Renal cortex interstitium (tissue), 15 donors: ENCODE data around the gene LAMC2. TPM values are rescaled to one million over a fixed set of nuclear protein-coding genes. Genes with fewer than 3 reads are reported as not detected.
"Not testable (repeated sequence)": the region's sequence is repeated elsewhere in the genome, so short reads cannot be mapped to it uniquely, and the experiment has no call there.

Experiments used
- DNase-seq, 11 donors: peaks; one replicate each; pipeline ENCODE4 v3.0.0-alpha.2; 2013; ENCODE audit warnings: low read depth in 9 of 11, low spot score in 4 of 11; ENCODE audit errors: extremely low read depth in 1 of 11
- long read RNA-seq, 16 experiments: transcript quantifications; one replicate each; lab custom pipeline, GENCODE V29; 2026
- polyA plus RNA-seq, 3 donors: library from polyadenylated mRNA; unstranded; fragments of 120-200 nt; gene quantifications; one replicate each; pipeline ENCODE4 v1.2.1, GENCODE V29; 2013; ENCODE audit not compliant: insufficient read length in 3 of 3

The LAMC2 gene
- 1 to 10 TPM; 4.8 to 7.4 (median 6.0) TPM for polyA plus RNA-seq
- long read RNA-seq, donor 1, result 0 reads
- long read RNA-seq, donor 2, result 0 reads
- long read RNA-seq, donor 3, result 0 reads
- long read RNA-seq, donor 4, result 0 reads
- long read RNA-seq, donor 5, result 0 reads
- long read RNA-seq, donor 6, result 0 reads
- long read RNA-seq, donor 7, result 0 reads
- long read RNA-seq, donor 8, result 0 reads
- long read RNA-seq, donor 9, result 0 reads
- long read RNA-seq, donor 10, result 0 reads
- long read RNA-seq, donor 11, result 0 reads
- long read RNA-seq, donor 12, result 0 reads
- long read RNA-seq, donor 13, result 0 reads
- long read RNA-seq, donor 14, result 0 reads
- long read RNA-seq, donor 15, result 0 reads
- long read RNA-seq, donor 16, result 0 reads

DNA sequence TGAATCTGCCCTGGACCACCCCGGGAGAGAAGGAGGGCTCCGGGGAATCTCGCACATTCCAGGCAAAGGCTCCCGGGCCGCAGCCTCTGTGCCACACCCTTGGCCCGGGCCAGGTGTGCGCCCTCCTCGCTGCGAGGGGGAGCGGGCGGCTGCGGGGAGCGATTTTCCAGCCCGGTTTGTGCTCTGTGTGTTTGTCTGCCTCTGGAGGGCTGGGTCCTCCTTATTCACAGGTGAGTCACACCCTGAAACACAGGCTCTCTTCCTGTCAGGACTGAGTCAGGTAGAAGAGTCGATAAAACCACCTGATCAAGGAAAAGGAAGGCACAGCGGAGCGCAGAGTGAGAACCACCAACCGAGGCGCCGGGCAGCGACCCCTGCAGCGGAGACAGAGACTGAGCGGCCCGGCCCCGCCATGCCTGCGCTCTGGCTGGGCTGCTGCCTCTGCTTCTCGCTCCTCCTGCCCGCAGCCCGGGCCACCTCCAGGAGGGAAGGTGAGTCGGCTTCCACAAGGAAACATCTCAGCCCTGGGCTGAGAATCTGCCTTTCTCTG is at the start of gene LAMC2:
Gene LAMC2 (plus strand): TSS at position 324 of the 550 bp plus-strand sequence. CDS start 89 bp downstream, at position 413.
- DNase-seq, result peak in 4 of 11 donors; percentile 38 to 54 (median 42)

DNA sequence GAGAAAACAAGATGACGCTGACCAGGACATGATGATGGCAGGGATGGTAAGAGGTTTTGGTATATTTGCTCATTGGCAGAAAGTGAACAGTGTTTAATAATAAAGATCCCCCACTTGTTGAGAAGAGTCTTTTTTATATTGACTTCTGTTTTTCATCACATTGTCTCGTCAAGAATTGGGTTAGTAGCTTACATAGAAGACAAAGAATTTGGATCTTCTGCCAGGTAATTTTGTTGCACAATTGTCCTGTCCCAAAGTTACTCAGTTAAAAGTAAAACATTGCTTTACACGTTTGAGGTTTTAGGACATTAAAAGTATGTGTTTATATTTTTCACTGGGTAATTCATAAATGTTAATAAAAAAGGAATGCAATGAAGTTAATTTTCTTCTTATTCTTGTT is 48.3 kb upstream of the LAMC2 start:
- no peak for DNase-seq

DNA sequence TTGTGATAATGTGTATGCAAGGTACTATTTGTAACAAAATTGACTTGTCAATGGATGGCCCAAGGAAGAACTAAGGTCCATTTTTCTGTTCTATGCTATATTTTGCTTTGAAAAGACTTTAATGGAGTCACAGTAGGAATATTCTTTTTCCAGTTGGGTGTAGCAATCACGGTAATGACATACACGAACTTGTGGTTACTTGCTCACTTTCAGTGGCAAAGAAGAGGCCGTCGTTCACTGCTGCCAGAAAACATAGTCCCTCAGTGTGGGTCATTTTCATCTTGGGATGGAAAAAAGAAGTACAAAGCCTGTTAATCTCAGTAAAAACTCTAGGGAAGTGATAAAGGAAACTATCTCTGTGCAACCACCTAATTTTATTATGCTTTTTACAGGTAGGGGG is 47.8 kb upstream of the LAMC2 start:
- DNase-seq, result no peak

DNA sequence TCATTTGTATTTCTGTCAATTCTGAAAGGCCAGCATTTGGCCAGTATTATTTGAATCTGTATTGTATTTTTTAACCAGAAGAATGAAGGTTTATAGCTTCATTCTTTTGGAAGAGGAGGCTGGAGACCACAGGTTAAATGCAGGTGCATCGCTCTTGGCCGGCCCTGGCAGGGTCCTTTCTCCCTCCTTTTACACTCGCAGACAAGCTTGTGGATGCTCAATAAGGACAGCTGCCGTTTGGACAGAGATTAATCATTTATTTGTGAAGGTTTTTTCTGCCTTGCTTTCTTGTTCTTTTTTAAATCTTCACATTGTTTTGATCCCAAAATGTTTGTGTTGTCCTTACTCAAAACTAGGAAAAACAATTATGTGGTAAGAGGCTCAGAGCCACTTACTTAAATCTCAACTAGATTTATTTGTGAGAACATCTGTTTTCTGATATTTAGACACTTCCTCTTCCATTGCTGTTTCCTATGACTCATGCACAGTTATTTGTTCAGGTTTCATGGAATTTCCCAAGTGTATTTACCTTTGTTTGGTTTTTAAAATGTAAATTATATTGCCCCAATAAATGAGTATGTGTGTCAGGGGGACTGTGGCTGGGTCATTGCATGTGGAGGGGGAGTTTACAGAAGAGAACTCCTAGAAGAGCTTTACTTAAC is 46.7 kb upstream of the LAMC2 start:
- DNase-seq, result no peak

DNA sequence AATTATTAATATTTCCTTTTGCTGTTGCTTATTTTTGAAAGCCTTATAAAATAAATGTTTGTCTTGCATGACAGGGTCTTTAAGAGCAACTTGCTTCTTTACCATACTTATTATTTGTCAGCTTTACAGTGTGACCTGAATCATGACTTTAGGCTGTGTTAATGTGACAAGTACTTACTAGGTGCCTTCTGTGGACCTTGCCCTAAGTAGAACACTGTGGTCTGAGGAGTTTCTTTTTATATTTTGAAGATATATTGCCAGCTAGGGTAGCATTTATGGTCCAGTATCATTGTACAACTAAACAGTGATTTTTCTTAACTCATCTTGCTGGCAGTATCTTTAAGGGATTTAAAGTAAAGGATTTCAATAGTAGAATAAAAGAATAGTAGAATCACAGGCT is 45.4 kb upstream of the LAMC2 start:
- DNase-seq, result no peak

DNA sequence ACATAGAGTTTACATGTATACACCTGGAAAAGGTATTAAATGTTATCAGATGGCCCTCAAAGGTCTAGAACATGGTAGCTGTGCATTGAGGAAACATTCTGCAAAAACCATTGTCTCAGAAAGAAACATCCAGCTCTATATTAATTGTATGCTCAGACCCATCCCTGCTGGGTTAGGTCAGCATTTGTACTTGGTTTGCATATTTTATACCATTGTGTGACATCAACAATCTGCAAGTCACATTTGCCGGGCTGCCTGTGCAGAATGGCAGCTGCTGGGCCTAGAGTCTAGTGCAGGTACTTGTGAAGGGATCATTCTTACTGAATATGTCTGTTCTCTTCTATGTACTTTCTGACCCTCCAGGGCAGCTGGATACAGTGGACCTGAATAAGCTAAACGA is 43.9 kb upstream of the LAMC2 start:
- DNase-seq, result no peak

DNA sequence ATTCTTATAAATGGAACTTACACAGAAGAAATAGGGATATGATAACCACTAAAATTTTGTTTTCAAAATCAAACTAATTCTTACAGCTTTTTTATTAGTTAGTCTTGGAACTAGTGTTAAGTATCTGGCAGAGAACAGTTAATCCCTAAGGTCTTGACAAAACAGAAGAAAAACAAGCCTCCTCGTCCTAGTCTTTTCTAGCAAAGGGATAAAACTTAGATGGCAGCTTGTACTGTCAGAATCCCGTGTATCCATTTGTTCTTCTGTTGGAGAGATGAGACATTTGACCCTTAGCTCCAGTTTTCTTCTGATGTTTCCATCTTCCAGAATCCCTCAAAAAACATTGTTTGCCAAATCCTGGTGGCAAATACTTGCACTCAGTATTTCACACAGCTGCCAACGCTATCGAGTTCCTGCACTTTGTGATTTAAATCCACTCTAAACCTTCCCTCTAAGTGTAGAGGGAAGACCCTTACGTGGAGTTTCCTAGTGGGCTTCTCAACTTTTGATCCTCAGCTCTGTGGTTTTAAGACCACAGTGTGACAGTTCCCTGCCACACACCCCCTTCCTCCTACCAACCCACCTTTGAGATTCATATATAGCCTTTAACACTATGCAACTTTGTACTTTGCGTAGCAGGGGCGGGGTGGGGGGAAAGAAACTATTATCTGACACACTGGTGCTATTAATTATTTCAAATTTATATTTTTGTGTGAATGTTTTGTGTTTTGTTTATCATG is 42.3 kb upstream of the LAMC2 start:
- DNase-seq, result no peak

DNA sequence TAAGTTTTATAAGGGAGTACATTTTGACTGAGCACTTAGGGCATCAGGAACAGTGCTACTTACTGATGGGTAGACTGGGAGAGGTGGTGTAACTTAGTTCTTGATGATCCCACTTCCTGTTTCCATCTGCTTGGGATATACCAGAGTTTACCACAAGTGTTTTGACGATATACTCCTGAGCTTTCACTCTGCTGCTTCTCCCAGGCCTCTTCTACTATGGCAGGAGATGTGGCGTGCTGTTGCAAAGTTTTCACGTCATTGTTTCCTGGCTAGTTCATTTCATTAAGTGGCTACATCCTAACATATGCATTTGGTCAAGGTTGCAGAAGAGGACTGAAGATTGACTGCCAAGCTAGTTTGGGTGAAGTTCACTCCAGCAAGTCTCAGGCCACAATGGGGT is 41.3 kb upstream of the LAMC2 start:
- DNase-seq, result no peak

DNA sequence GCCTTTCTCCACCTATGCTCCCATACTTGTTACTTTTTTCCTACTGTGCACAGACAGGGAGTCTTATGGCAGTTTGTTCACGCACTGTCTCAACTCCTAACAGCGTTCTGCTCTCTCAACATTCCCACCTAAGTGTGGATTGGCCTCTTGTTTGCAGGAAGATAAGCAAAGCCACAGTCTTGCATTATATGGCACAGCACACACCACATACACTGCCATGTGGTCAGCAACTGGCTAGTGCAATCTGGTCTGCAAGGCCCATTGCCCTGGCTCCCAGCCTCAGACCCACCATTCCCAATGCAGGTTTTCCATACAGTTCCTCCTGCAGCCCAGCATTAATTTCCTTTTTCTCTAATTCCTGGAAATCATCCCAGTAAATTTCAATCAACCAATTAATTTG is 38.3 kb upstream of the LAMC2 start:
- no peak for DNase-seq

DNA sequence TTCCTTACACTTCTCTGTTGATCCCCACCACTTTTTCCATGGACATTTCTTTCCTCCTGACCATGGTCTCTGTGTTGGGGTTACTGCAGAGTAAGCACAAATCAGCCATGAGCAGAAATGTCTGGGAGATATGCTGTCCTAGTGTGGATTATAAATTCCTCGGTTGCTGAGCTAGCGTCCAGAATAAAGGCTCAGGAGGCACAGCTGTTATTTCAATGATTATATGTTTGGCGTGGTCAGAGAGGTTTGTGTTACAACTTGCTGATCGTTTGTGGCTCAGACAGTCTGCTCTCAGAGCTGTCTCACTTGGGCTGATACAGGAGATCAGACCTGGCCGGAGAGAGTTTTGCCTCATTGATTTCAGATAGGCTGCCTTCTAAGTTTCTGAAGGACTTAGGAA is 37.5 kb upstream of the LAMC2 start:
- DNase-seq, result no peak

DNA sequence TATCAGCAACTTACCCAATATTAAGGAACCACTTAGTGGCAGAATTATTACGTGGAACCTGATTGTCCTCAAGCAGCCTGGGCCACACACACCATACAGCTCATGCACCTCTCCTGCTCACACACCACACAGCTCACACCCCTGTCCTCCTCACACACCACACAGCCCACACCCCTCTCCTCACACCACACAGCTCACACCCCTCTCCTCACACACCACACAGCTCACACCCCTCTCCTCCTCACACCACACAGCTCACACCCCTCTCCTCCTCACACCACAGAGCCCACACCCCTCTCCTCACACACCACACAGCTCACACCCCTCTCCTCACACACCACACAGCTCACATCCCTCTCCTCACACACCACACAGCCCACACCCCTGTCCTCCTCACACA is 36.8 kb upstream of the LAMC2 start:
- DNase-seq, result no peak

DNA sequence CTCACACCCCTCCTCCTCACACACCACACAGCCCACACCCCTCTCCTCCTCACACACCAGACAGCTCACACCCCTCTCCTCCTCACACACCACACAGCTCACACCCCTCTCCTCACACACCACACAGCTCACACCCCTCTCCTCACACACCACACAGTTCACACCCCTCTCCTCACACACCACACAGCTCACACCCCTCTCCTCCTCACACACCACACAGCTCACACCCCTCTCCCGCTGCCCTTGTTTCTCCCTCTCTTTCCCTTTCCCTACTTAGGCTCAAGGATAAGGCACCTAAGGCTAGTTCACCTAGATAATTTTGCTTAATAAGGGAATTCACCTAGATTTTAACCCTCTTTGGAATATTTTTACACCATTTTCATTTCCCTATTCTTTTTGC is 36.0 kb upstream of the LAMC2 start:
- not testable (repeated sequence) for DNase-seq

DNA sequence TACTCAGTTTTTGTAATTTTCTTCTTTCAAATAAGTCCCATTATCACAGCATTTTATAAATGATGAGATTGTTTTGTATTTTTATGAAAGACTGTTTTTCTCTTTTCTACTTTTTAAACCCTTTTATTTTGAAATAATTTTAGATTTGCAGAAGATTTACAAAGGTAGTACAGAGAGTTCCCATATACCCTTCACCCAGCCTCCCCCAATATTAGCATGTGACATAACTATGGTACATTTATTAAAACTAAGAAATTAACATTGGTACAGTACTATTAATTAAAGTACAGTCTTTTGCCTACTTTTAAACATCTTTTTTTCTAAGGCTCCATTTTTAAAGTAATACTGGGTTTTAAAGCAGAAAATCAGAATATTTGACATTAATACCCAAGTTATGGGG is 35.6 kb upstream of the LAMC2 start:
- no peak for DNase-seq

DNA sequence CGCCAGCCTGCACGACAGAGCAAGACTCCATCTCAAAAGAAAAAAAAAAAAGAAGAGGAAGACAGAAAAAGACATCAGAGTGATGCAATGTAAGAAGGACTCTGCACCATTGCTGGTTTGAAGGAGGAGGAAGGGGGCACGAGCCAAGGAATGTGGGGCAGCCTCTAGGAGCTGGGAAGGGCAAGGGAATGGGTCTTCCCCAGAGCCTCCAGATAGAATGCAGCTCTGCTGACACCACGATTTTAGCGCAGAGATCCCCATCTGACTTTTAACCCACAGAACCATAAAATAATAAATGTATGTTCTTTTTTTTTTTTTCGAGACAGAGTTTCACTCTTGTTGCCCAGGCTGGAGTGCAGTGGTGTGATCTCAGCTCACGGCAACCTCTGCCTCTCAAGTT is 33.9 kb upstream of the LAMC2 start:
- DNase-seq, result no peak

DNA sequence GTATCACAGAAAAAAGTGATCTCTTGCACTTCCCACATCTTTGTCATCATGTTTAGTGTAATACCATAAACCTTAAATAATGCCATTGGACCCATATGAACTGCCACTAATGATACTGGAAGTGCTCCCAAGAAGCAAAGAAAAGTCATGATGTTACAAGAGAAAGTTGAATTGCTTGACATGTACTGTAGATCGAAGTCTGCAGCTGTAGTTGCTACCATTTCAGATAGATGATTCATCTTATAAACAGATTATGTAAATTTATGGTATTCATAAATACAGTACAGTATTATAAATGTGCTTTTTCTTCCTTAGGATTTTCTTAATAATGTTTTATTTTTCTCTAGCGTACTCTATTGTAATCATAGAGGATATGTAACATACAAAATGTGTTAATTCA is 30.1 kb upstream of the LAMC2 start:
- no peak for DNase-seq

DNA sequence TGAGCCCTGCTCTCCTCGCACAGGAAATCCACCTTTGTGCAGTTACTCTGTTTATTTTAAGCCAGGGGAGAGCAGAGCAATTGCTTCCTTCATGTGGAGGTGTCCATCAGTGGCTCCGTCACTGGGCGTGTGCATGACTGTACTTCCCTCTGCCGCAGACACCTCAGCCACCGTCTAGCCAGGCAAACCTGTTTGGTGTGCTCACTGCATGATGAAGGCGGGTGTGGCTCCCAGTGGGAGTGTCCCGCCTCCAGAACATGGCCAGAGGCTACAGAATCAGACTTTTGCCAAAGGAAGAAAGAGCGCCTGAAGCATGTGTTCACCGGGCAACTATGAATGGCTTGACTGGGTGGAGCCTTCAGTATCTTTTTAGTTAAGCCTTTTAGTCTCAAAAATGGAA is 26.1 kb upstream of the LAMC2 start:
- peak in 3 of 11 donors; percentile 15 to 33 (median 33) for DNase-seq

DNA sequence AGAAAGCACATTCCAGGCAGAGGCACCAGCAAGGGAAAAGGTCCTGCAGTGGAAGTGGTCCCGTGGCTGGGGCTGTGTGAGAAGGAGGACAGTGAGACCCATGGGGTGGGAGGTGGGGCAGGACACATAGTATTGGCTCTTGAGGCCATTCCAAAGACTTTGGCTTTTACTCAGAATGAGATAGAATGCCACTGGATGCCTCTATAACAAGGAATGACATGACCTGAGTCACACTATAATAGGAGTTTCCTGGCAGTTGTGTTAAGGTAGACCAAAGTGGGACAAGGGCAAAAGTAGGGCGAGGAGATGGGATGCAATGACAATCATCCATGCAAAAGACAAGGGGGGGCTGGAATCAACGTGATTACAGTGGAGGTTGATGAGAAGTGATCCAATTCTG is 24.7 kb upstream of the LAMC2 start:
- no peak for DNase-seq

DNA sequence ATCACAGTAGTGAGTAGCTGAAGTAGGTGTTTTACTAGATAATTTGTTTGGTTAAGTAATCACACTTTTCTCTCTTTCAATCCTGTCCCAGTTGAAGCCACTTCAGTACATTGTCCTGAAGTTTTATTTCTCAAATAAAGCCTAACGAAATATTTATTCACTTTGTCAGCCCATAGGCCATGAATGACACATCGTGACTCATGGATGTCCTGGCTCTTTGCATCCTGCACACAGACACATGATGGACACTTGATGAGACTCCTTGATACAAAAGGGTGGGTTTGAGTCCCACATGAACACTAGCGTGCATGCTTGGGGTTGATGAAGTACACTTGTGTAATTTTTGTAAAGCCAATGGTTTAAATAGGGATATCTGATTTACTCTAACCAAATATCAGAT is 22.7 kb upstream of the LAMC2 start:
- no peak for DNase-seq

DNA sequence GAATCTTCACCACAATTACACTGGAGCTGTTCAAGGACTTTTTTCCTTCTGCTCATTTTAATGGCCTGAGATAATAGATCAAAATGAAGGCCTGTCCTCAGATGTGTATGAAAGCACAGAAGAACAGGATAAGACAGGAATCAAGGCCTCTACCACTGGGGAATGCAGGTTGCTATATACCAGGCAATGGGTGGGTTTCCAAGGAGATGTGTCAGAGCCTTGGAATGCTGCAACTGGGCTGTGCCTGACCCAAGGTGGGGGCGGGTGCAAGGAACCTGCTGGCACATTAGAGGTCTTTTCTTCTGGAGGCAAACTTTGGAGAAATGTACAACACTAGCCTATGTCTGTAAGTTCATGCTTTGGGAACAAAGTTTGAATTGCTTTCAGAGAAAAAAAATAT is 21.7 kb upstream of the LAMC2 start:
- DNase-seq, result no peak

DNA sequence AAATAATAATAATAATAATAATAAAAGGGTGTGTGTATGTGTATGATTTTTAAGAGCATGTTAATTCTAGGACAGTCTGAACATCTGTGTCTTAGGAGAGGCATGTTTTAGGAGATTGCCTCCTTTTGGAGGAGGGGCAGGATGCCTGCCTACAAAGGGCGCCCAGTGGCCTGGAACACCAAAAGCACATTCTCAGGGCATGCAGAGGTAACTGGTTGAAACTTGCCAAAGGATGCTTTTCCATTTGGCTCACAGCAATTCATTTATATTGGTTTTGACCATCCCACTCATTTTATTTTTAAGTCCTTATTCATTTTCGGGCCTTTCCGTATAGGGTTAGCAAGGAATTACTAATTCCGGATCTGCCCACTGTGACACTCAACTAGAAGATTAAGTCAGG is 21.1 kb upstream of the LAMC2 start:
- DNase-seq, result no peak
